AG09309 (cell line): Measurements from ENCODE around the gene SLC45A3.

Experiments
- DNase-seq: peaks from one replicate; pipeline ENCODE4 v3.0.0-alpha.2; 2010; ENCODE audit warnings: low read depth
- H3K4me3 ChIP-seq: 2 replicates; pipeline ENCODE4 v1.5.1; 2011; ENCODE audit warnings: mild to moderate bottlenecking, low read depth, low read length, moderate library complexity; ENCODE audit not compliant: control insufficient read depth
- CTCF ChIP-seq: IDR thresholded peaks from 2 replicates; pipeline ENCODE4 v1.5.1; 2011; ENCODE audit warnings: mild to moderate bottlenecking, low read depth, low read length, inconsistent platforms; ENCODE audit not compliant: insufficient read depth, control insufficient read depth; ENCODE audit errors: missing control alignments

Gene SLC45A3

GRCh38 chr1:205666372-205667166 is 13.7 kb downstream of the SLC45A3 start:
- DNase-seq = no peak
- TF ChIP-seq CTCF = no peak
- no peak overlapping the region for H3K4me3 ChIP-seq

- DNase-seq = no peak
These were observed 14.9 kb downstream of the SLC45A3 start for GRCh38 chr1:205665201-205666045.

GRCh38 chr1:205664399-205665017 is 15.8 kb downstream of the SLC45A3 start:
- H3K4me3 ChIP-seq = no peak overlapping the region
- DNase-seq = no peak
- no peak for TF ChIP-seq CTCF

More at GRCh38 chr1:205665201-205666045, 14.9 kb downstream of the SLC45A3 start:
- no peak overlapping the region for H3K4me3 ChIP-seq
- TF ChIP-seq CTCF = no peak

GRCh38 chr1:205663286-205663936 is 16.9 kb downstream of the SLC45A3 start:
- no peak for TF ChIP-seq CTCF
- no peak overlapping the region for H3K4me3 ChIP-seq
- DNase-seq = no peak

GRCh38 chr1:205662791-205663190 is 17.5 kb downstream of the SLC45A3 start:
- DNase-seq = no peak
- no peak for TF ChIP-seq CTCF
- no peak overlapping the region for H3K4me3 ChIP-seq

- DNase-seq = no peak
- H3K4me3 ChIP-seq = no peak overlapping the region
- TF ChIP-seq CTCF = no peak
These were observed 18.1 kb downstream of the SLC45A3 start for GRCh38 chr1:205662135-205662738.
